ENCODE measurements around the gene ST3GAL4.

The ST3GAL4 gene

GRCh38 chr11:126420698-126421256 is 65.3 kb downstream of the ST3GAL4 start:
- no peak for DNase-seq (ENCODE audit: low read depth in 2 of 3, low spot score in 1 of 3)

GRCh38 chr11:126421271-126421671 is 65.8 kb downstream of the ST3GAL4 start:
- no peak for DNase-seq (ENCODE audit: low read depth in 2 of 3, low spot score in 1 of 3)

GRCh38 chr11:126422446-126422845 is 67.0 kb downstream of the ST3GAL4 start:
- DNase-seq (ENCODE audit: low read depth in 2 of 3, low spot score in 1 of 3) = no peak

GRCh38 chr11:126423154-126423553 is 67.7 kb downstream of the ST3GAL4 start:
- no peak for DNase-seq (ENCODE audit: low read depth in 2 of 3, low spot score in 1 of 3)

- no peak for DNase-seq (ENCODE audit: low read depth in 2 of 3, low spot score in 1 of 3)
These were observed 68.3 kb downstream of the ST3GAL4 start for GRCh38 chr11:126423743-126424142.

- no peak for DNase-seq (ENCODE audit: low read depth in 2 of 3, low spot score in 1 of 3)
These were observed 69.1 kb downstream of the ST3GAL4 start for GRCh38 chr11:126424471-126425039.

- DNase-seq (ENCODE audit: low read depth in 2 of 3, low spot score in 1 of 3) = no peak
These were observed 70.6 kb downstream of the ST3GAL4 start for GRCh38 chr11:126426106-126426505.

GRCh38 chr11:126426820-126427749 is 71.6 kb downstream of the ST3GAL4 start:
- no peak for DNase-seq (ENCODE audit: low read depth in 2 of 3, low spot score in 1 of 3)

- no peak for DNase-seq (ENCODE audit: low read depth in 2 of 3, low spot score in 1 of 3)
These were observed 75.3 kb downstream of the ST3GAL4 start for GRCh38 chr11:126430581-126431335.

- no peak for DNase-seq (ENCODE audit: low read depth in 2 of 3, low spot score in 1 of 3)
These were observed 76.0 kb downstream of the ST3GAL4 start for GRCh38 chr11:126431401-126432064.

- DNase-seq (ENCODE audit: low read depth in 2 of 3, low spot score in 1 of 3) = no peak
These were observed 76.6 kb downstream of the ST3GAL4 start for GRCh38 chr11:126432065-126432461.

GRCh38 chr11:126432525-126432924 is 77.0 kb downstream of the ST3GAL4 start:
- no peak for DNase-seq (ENCODE audit: low read depth in 2 of 3, low spot score in 1 of 3)

GRCh38 chr11:126433244-126433846 is 77.9 kb downstream of the ST3GAL4 start:
- no peak for DNase-seq (ENCODE audit: low read depth in 2 of 3, low spot score in 1 of 3)

GRCh38 chr11:126433989-126434949 is 78.8 kb downstream of the ST3GAL4 start:
- DNase-seq (ENCODE audit: low read depth in 2 of 3, low spot score in 1 of 3) = no peak

GRCh38 chr11:126434950-126435335 is 79.5 kb downstream of the ST3GAL4 start:
- DNase-seq (ENCODE audit: low read depth in 2 of 3, low spot score in 1 of 3) = no peak

GRCh38 chr11:126436209-126436755 is 80.8 kb downstream of the ST3GAL4 start:
- no peak for DNase-seq (ENCODE audit: low read depth in 2 of 3, low spot score in 1 of 3)

GRCh38 chr11:126437731-126438130 is 82.2 kb downstream of the ST3GAL4 start:
- DNase-seq (ENCODE audit: low read depth in 2 of 3, low spot score in 1 of 3) = no peak

- DNase-seq (ENCODE audit: low read depth in 2 of 3, low spot score in 1 of 3) = no peak
These were observed 82.8 kb downstream of the ST3GAL4 start for GRCh38 chr11:126438272-126438671.

GRCh38 chr11:126438691-126439090 is 83.2 kb downstream of the ST3GAL4 start:
- no peak for DNase-seq (ENCODE audit: low read depth in 2 of 3, low spot score in 1 of 3)

Measured in stimulated activated CD4-positive, alpha-beta T cell treated with anti-CD3 and anti-CD28 coated beads, Interleukin-12 subunit alpha, Interleukin-12 subunit beta, amount 100 ng/mL, for 48 hours (primary cell).